GM13976 (cell line): ENCODE measurements around the gene SLC16A10.

Source experiments
- DNase-seq: peaks from one replicate; pipeline ENCODE4 v3.0.0; 2012; ENCODE audit warnings: low spot score
- in situ Hi-C: fragments of 300-500 bp; cut with MboI; formaldehyde crosslinking; loops from one replicate; pipeline ENCODE4 v1.12.0; 2022; ENCODE audit warnings: low sequenced_read_pairs, mixed read lengths, inconsistent platforms; ENCODE audit not compliant: unreplicated experiment
- TF ChIP-seq, protein P1 (sequence below): IDR thresholded peaks from 2 replicates; pipeline ENCODE4 v1.5.1; 2012; ENCODE audit warnings: borderline replicate concordance, mild to moderate bottlenecking; ENCODE audit not compliant: insufficient read depth; ENCODE audit errors: extremely low read depth, missing control alignments, control extremely low read depth

The SLC16A10 gene

DNA sequence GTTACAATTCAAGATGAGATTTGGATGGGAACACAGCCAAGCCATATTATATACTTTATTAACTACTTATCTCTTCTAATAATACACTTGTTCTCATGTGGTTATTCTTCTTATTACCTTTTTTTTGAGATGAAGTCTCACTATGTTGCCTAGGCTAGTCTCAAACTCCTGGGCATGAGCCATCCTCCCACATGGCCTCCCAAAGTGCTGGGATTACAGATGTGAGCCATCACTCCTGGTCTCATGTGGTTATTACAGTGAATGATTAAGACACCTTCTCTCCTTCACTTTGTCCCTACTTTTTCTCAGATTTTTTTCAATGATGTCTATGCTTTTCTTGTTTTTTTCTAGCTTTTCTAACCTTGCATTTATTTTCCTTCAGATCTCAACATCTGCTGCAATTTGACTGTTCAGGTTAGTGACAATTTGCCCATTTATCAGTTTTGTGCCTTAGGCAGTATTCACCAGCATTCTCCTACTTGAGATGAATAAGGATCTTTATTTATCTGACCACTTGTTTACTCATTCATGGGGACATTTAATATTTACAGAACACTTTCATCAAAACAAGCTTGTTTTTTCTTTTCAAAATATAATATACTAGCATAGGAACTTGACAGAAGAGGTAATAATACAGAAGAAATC lies 105.7 kb downstream of the SLC16A10 start:
- in situ Hi-C loops: no loop called here
- TF ChIP-seq, protein P1, sequence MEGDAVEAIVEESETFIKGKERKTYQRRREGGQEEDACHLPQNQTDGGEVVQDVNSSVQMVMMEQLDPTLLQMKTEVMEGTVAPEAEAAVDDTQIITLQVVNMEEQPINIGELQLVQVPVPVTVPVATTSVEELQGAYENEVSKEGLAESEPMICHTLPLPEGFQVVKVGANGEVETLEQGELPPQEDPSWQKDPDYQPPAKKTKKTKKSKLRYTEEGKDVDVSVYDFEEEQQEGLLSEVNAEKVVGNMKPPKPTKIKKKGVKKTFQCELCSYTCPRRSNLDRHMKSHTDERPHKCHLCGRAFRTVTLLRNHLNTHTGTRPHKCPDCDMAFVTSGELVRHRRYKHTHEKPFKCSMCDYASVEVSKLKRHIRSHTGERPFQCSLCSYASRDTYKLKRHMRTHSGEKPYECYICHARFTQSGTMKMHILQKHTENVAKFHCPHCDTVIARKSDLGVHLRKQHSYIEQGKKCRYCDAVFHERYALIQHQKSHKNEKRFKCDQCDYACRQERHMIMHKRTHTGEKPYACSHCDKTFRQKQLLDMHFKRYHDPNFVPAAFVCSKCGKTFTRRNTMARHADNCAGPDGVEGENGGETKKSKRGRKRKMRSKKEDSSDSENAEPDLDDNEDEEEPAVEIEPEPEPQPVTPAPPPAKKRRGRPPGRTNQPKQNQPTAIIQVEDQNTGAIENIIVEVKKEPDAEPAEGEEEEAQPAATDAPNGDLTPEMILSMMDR: no peak
- no peak for DNase-seq

DNA sequence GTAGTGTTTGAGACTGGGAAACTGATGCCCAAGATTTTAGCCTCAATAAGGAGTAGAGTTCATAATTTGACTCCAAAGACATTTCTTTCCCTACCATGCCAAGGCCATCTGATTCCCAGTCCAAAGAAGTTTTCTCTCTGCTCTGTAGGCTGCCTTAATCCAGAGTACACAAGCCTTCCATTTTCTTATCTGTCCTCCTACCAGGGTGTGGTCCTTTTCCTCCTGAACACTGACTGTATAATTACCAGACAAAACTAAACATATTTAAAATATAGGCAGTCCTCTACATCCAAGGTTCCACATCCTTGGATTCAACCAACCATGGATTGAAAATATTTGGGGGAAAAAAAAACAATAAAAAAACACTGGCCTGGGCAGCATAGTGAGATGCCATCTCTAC lies 108.4 kb downstream of the SLC16A10 start:
- in situ Hi-C loops: no loop called here
- DNase-seq: no peak
- TF ChIP-seq, protein P1: no peak

DNA sequence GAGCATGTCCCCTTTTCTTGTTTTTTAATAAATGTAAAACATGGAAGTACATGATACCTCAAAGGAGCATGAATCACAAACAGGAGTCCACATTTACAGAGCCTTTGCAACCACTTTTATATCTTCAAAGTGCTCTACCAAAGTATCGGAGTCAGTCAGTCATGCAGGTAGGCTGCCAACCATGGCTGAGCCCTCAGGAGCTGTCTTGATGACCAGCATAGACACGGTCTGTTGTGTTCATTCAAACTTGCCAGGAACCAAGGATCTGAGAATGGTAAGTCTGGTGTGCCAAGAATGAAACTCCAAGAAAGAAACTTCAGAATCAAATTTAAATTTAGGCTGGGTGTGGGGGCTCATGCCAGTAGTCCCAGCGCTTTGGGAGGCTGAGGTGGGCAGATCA lies 111.5 kb downstream of the SLC16A10 start:
- in situ Hi-C loops: no loop called here
- TF ChIP-seq, protein P1: no peak
- DNase-seq: no peak

DNA sequence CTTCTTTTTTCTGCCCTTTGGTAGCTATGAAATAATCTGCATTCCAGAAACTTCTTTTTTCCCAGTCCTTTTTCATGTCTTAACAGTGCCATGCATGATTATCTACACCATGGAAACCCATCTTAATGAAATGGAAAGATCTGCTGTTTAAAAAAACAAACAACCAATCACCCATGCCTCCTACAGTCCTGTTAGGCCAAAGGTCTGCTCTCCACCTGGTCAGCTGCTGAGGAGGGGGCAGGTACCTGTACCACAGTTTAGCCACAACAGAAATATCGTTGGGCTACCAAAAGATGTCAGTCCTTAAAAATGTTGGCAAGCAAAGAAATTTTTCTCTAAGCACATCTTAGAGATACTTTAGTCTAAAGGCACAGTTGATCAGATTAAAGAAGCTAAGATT lies 112.6 kb downstream of the SLC16A10 start:
- no peak for DNase-seq
- TF ChIP-seq, protein P1: no peak
- in situ Hi-C loops: loop anchor here (25.0 kb wide), 1 partner anchor 663 kb away; no protein-coding TSS in a partner anchor

DNA sequence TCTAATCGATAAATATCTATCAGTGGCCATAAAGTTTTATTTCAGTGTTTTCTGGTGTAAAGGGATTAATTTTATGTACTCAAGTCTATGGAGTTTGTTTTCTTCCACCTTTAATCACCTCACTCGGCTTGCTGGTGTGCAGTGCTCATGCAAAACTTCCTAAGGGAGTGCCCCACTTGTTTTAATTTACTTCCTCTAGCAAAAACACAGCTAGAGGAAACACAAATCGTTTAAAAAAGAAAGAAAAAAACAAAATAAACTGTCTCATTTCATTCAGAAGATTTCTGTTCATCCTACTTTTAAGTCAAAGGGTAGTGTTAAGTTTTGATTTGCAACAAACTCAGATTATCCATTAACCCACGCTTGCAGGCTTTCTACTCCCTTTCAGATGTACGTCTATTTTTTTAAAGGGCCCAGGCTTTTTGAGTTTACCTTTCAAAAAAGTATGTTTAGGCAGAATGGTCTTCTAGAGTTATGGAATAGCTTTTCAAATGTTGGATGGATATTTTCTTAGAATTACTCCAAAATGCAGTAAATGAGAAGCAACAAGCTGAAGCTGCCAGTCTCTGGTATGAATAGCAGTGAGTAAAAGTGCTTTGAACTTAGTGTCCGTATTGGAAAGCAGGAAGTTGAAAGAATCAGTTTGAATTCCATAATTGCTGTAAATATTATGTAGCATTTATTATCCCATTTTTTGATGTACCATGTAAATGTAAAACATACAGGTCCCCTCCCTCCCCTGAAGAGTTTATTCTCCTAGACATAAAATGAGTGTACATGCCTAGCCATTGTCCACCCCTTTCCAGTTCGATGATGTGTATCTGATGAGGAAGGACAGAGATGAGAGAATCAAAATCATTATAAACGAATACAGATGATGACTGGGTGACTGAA lies 113.3 kb downstream of the SLC16A10 start:
- no peak for DNase-seq
- in situ Hi-C loops: loop anchor here (25.0 kb wide), 1 partner anchor 663 kb away; no protein-coding TSS in a partner anchor

DNA sequence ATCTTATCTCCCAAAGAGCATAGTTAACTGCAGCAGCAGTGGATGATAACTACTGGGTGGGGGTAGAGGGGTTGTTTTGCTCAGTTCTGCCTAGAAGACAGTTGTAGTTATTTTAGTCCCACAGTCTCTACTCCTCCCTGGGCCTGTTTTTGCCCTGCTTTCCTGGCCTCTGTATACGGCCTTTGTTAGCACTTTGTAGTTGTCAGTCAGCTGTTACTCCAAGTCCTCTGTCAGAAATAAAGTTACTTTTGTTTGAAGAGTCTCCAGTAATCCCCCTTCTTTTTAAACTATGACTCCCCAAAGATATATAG lies 113.9 kb downstream of the SLC16A10 start:
- DNase-seq: no peak
- in situ Hi-C loops: loop anchor here (25.0 kb wide), 1 partner anchor 664 kb away; no protein-coding TSS in a partner anchor
- TF ChIP-seq, protein P1: no peak

More for the DNA sequence above, 113.3 kb downstream of the SLC16A10 start:
- TF ChIP-seq, protein P1: no peak
